Measurements from ENCODE around the gene GALNT9. TPM values are rescaled to one million over a fixed set of nuclear protein-coding genes. Genes with fewer than 3 reads are reported as not detected.

Gene GALNT9
- total and polyA plus RNA-seq, 5 experiments from 2014 or later: not detected

GRCh38 chr12:132218915-132219314, 110.5 kb downstream of the GALNT9 start:
- Mint-ChIP-seq H3K4me3 (no peak overlapping the region), H3K36me3 (no peaks in the 10 kb centered on the region), H3K27ac (no peak overlapping the region), H3K4me1 (peaks cover 16 to 20% (median 18%) of the 10 kb centered on the region in 4 donors), H3K9me3 (no peaks in the 10 kb centered on the region), H3K27me3 (peaks cover 8 to 36% (median 16%) of the 10 kb centered on the region in 5 donors)
- DNase-seq (peak in 9 of 10 donors; percentile 30 to 75 (median 54)), ATAC-seq (peak; percentile 66 to 67)
- POLR2A ChIA-PET: interaction anchor here (1.2 to 1.4 kb wide), 2 partner anchors 33 to 76 kb away, joined by 3 to 4 read pairs; no protein-coding TSS in a partner anchor

- no peak overlapping the region for H3K27ac Mint-ChIP-seq
- DNase-seq (no peak), ATAC-seq (no peak)
- peaks cover 0 to under 1% (median 0%) of the 10 kb centered on the region in 9 donors for H3K9me3 Mint-ChIP-seq
- no peaks in the 10 kb centered on the region for H3K36me3 Mint-ChIP-seq
- peaks cover 8 to 36% (median 16%) of the 10 kb centered on the region in 5 donors for H3K27me3 Mint-ChIP-seq
- peaks cover 16 to 20% (median 18%) of the 10 kb centered on the region in 4 donors for H3K4me1 Mint-ChIP-seq
- POLR2A ChIA-PET: interaction anchor here (1.2 to 1.4 kb wide), 2 partner anchors 33 to 76 kb away, joined by 3 to 4 read pairs; no protein-coding TSS in a partner anchor
- H3K4me3 Mint-ChIP-seq: no peak overlapping the region
Measured at GRCh38 chr12:132218527-132218875, 110.9 kb downstream of the GALNT9 start.

- no peak for DNase-seq
- no peak overlapping the region for H3K4me3 Mint-ChIP-seq
- POLR2A ChIA-PET: no interaction called here
- peaks cover 0 to 4% (median 0%) of the 10 kb centered on the region in 9 donors for H3K9me3 Mint-ChIP-seq
- no peak for ATAC-seq
- peak overlapping the region in 2 of 10 donors; percentile 38 to 76 for H3K27ac Mint-ChIP-seq
- no peaks in the 10 kb centered on the region for H3K36me3 Mint-ChIP-seq
- peaks cover 16 to 22% (median 19%) of the 10 kb centered on the region in 4 donors for H3K4me1 Mint-ChIP-seq
- peaks cover 8 to 36% (median 16%) of the 10 kb centered on the region in 5 donors for H3K27me3 Mint-ChIP-seq
Measured at GRCh38 chr12:132217800-132218526, 111.4 kb downstream of the GALNT9 start.

GRCh38 chr12:132217371-132217770, 112.0 kb downstream of the GALNT9 start:
- DNase-seq (no peak), ATAC-seq (no peak)
- Mint-ChIP-seq H3K9me3 (peaks cover 0 to 4% (median 0%) of the 10 kb centered on the region in 9 donors), H3K27me3 (peaks cover 8 to 36% (median 16%) of the 10 kb centered on the region in 5 donors), H3K4me1 (peaks cover 11 to 19% (median 17%) of the 10 kb centered on the region in 4 donors), H3K27ac (no peak overlapping the region), H3K36me3 (no peaks in the 10 kb centered on the region), H3K4me3 (no peak overlapping the region)
- POLR2A ChIA-PET: no interaction called here

GRCh38 chr12:132216354-132216987, 112.9 kb downstream of the GALNT9 start:
- peaks cover 8 to 36% (median 16%) of the 10 kb centered on the region in 5 donors for H3K27me3 Mint-ChIP-seq
- peaks cover 5 to 17% (median 12%) of the 10 kb centered on the region in 4 donors for H3K4me1 Mint-ChIP-seq
- no peak overlapping the region for H3K27ac Mint-ChIP-seq
- no peak for ATAC-seq
- DNase-seq: no peak
- POLR2A ChIA-PET: no interaction called here
- no peaks in the 10 kb centered on the region for H3K36me3 Mint-ChIP-seq
- peaks cover 0 to 4% (median 0%) of the 10 kb centered on the region in 9 donors for H3K9me3 Mint-ChIP-seq
- no peak overlapping the region for H3K4me3 Mint-ChIP-seq

- no peak for ATAC-seq
- peaks cover 0 to 4% (median 0%) of the 10 kb centered on the region in 9 donors for H3K9me3 Mint-ChIP-seq
- DNase-seq: no peak
- H3K4me1 Mint-ChIP-seq: peaks cover 5 to 17% (median 11%) of the 10 kb centered on the region in 4 donors
- H3K36me3 Mint-ChIP-seq: no peaks in the 10 kb centered on the region
- H3K4me3 Mint-ChIP-seq: no peak overlapping the region
- POLR2A ChIA-PET: interaction anchor here (0.6 kb wide), 1 partner anchor 45 kb away, joined by 5 read pairs; no protein-coding TSS in a partner anchor
- H3K27me3 Mint-ChIP-seq: peaks cover 8 to 34% (median 16%) of the 10 kb centered on the region in 5 donors
- H3K27ac Mint-ChIP-seq: no peak overlapping the region
Measured at GRCh38 chr12:132215299-132215989, 113.9 kb downstream of the GALNT9 start.

GRCh38 chr12:132214891-132215290, 114.5 kb downstream of the GALNT9 start:
- H3K4me3 Mint-ChIP-seq: peak overlapping the region in 1 of 10 donors; percentile 27
- DNase-seq (no peak), ATAC-seq (peak in 1 of 2 donors; percentile 47)
- H3K4me1 Mint-ChIP-seq: peaks cover 5 to 14% (median 9%) of the 10 kb centered on the region in 4 donors
- H3K27ac Mint-ChIP-seq: no peak overlapping the region
- no peaks in the 10 kb centered on the region for H3K36me3 Mint-ChIP-seq
- peaks cover 2 to 28% (median 12%) of the 10 kb centered on the region in 5 donors for H3K27me3 Mint-ChIP-seq
- H3K9me3 Mint-ChIP-seq: peaks cover 0 to 4% (median 0%) of the 10 kb centered on the region in 9 donors
- POLR2A ChIA-PET: interaction anchor here (0.6 kb wide), 1 partner anchor 44 kb away, joined by 5 read pairs; no protein-coding TSS in a partner anchor

GRCh38 chr12:132214161-132214476, 115.3 kb downstream of the GALNT9 start:
- no peaks in the 10 kb centered on the region for H3K36me3 Mint-ChIP-seq
- ATAC-seq: no peak
- peaks cover 5 to 14% (median 9%) of the 10 kb centered on the region in 4 donors for H3K4me1 Mint-ChIP-seq
- H3K27me3 Mint-ChIP-seq: peaks cover 2 to 26% (median 11%) of the 10 kb centered on the region in 5 donors
- H3K4me3 Mint-ChIP-seq: no peak overlapping the region
- H3K27ac Mint-ChIP-seq: no peak overlapping the region
- POLR2A ChIA-PET: no interaction called here
- DNase-seq: no peak
- H3K9me3 Mint-ChIP-seq: peaks cover 0 to 4% (median 0%) of the 10 kb centered on the region in 9 donors

GRCh38 chr12:132213359-132214160, 115.8 kb downstream of the GALNT9 start:
- Mint-ChIP-seq H3K36me3 (no peaks in the 10 kb centered on the region), H3K27me3 (peaks cover 0 to 26% (median 8%) of the 10 kb centered on the region in 5 donors), H3K4me3 (no peak overlapping the region), H3K9me3 (peaks cover 0 to 4% (median 0%) of the 10 kb centered on the region in 9 donors), H3K4me1 (peaks cover under 1 to 12% (median 4%) of the 10 kb centered on the region in 4 donors), H3K27ac (peak overlapping the region in 3 of 10 donors; percentile 11 to 80 (median 39))
- POLR2A ChIA-PET: no interaction called here
- ATAC-seq (no peak), DNase-seq (no peak)

GRCh38 chr12:132211816-132212215, 117.6 kb downstream of the GALNT9 start:
- Mint-ChIP-seq H3K27me3 (peaks cover 0 to 22% (median 6%) of the 10 kb centered on the region in 5 donors), H3K36me3 (no peaks in the 10 kb centered on the region), H3K27ac (no peak overlapping the region), H3K4me3 (no peak overlapping the region), H3K4me1 (peaks cover 0 to 5% (median 2%) of the 10 kb centered on the region in 4 donors), H3K9me3 (peaks cover 0 to 4% (median 0%) of the 10 kb centered on the region in 9 donors)
- no peak for ATAC-seq
- POLR2A ChIA-PET: no interaction called here
- DNase-seq: no peak

- POLR2A ChIA-PET: no interaction called here
- Mint-ChIP-seq H3K4me3 (no peak overlapping the region), H3K27me3 (peaks cover 0 to 21% (median 5%) of the 10 kb centered on the region in 5 donors), H3K4me1 (peaks cover 0 to 5% (median 2%) of the 10 kb centered on the region in 4 donors), H3K27ac (no peak overlapping the region), H3K9me3 (peaks cover 0 to 4% (median 0%) of the 10 kb centered on the region in 9 donors), H3K36me3 (no peaks in the 10 kb centered on the region)
- ATAC-seq (no peak), DNase-seq (no peak)
Measured at GRCh38 chr12:132211326-132211725, 118.1 kb downstream of the GALNT9 start.

Measured in naive thymus-derived CD8-positive, alpha-beta T cell (primary cell).